Breast epithelium (tissue), 4 donors: Measurements from ENCODE around the gene PDS5B. TPM values are rescaled to one million over a fixed set of nuclear protein-coding genes. Genes with fewer than 3 reads are reported as not detected.
"Not testable (repeated sequence)": the region's sequence is repeated elsewhere in the genome, so short reads cannot be mapped to it uniquely, and the experiment has no call there.

ENCODE experiments used
- DNase-seq, 2 donors: peaks; one replicate each; pipeline ENCODE4 v3.0.0-alpha.2; 2019; ENCODE audit warnings: low spot score in 2 of 2
- H3K27ac ChIP-seq, 2 donors: fragments of 200-600 bp; sonication (generic) in 1 of 2; one replicate each; pipeline ENCODE4 v1.5.1; 2016 to 2019; ENCODE audit warnings: mild to moderate bottlenecking in 1 of 2
- H3K27me3 ChIP-seq, 2 donors: fragments of 200-600 bp; sonication (generic) in 1 of 2; one replicate each; pipeline versions ENCODE4 v1.5.1 to v1.6.0; 2017 to 2019; ENCODE audit warnings: control low read depth in 1 of 2, mild to moderate bottlenecking in 1 of 2
- H3K36me3 ChIP-seq: fragments of 200-600 bp; one replicate; pipeline ENCODE4 v1.5.1; 2019
- H3K4me1 ChIP-seq, 2 donors: fragments of 200-600 bp; sonication (generic); one replicate each; pipeline ENCODE4 v1.5.1; 2016 to 2019; ENCODE audit warnings: control low read depth in 1 of 2
- H3K4me3 ChIP-seq, 3 donors: fragments of 200-600 bp; sonication (generic); 1 replicate in 2 of 3; 2 replicates in 1 of 3; pipeline ENCODE4 v1.5.1; 2016 to 2019; ENCODE audit warnings: mild to moderate bottlenecking in 3 of 3, moderate library complexity in 2 of 3
- H3K9me3 ChIP-seq, 2 donors: fragments of 200-600 bp; sonication (generic) in 1 of 2; one replicate each; pipeline ENCODE4 v1.5.1; 2016 to 2019; ENCODE audit warnings: control low read depth in 1 of 2
- POLR2A ChIP-seq: fragments of 450-650 bp; IDR thresholded peaks from one replicate; pipeline ENCODE4 v1.6.1; 2016; ENCODE audit warnings: antibody characterized with exemption, mild to moderate bottlenecking, moderate library complexity
- POLR2AphosphoS5 ChIP-seq, 3 donors: sonication (generic); formaldehyde crosslinking; IDR thresholded peaks; one replicate each; pipeline ENCODE4 v1.6.1; 2017; ENCODE audit warnings: antibody characterized with exemption in 3 of 3
- intact Hi-C: fragments of 100-400 bp; cut with DNase I; formaldehyde crosslinking; loops from one replicate; pipeline ENCODE4 v1.15.1; 2023; ENCODE audit warnings: low total_unique reads
- total RNA-seq, 3 donors: library from RNA; depleted of rRNA; stranded (reverse); fragments of >200 nt; gene quantifications; one replicate each; pipeline ENCODE4 v1.1.0, GENCODE V29; 2016
- TF ChIP-seq, protein P1 (sequence below), 3 donors: fragments of 450-650 bp; IDR thresholded peaks; one replicate each; pipeline ENCODE4 v1.5.1; 2016 to 2017; ENCODE audit warnings: antibody characterized with exemption in 3 of 3, mild to moderate bottlenecking in 3 of 3, moderate library complexity in 3 of 3

The PDS5B gene
- total RNA-seq, 3 donors from 2014 or later = 35.0 to 71.7 (median 66.2) TPM

DNA sequence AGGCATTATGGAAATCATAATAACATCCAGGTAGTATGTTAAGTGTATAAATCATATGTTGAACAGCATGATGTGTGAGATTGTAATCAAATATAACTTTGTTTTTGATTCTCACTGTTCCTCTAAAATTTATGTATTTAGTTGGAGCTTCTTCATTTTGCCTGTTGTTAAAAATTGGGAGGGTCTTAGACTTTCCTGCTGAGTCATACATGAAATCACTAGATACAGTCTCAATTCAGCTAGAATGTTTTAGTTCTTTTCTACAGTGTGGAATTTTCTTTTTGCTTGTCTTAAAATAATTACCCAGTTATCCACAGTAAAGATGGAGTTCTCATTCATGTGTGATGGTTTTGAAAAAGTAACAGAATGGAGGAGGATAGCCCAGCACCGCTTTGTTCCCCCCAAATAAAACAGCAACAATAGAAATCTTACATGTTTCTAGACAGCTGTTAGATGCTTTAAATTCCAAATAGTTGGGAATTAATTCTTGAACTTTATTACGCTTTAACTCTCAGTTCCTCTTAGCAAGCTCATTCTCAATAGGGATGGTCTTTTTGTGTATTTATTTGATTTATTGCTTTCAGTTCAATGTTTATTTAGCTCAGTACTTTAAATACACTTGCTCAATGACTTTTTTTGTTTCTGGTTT lies 109.5 kb downstream of the PDS5B start:
- Histone ChIP-seq H3K4me3 (no peak overlapping the region), H3K9me3 (no peaks in the 10 kb centered on the region), H3K4me1 (no peaks in the 10 kb centered on the region), H3K36me3 (no peaks in the 10 kb centered on the region), H3K27ac (no peak overlapping the region), H3K27me3 (no peaks in the 10 kb centered on the region)
- no peak for DNase-seq
- no peak for TF ChIP-seq POLR2A
- TF ChIP-seq POLR2AphosphoS5 (IDR thresholded peaks at IDR 0.05) = no peak
- TF ChIP-seq, protein P1, sequence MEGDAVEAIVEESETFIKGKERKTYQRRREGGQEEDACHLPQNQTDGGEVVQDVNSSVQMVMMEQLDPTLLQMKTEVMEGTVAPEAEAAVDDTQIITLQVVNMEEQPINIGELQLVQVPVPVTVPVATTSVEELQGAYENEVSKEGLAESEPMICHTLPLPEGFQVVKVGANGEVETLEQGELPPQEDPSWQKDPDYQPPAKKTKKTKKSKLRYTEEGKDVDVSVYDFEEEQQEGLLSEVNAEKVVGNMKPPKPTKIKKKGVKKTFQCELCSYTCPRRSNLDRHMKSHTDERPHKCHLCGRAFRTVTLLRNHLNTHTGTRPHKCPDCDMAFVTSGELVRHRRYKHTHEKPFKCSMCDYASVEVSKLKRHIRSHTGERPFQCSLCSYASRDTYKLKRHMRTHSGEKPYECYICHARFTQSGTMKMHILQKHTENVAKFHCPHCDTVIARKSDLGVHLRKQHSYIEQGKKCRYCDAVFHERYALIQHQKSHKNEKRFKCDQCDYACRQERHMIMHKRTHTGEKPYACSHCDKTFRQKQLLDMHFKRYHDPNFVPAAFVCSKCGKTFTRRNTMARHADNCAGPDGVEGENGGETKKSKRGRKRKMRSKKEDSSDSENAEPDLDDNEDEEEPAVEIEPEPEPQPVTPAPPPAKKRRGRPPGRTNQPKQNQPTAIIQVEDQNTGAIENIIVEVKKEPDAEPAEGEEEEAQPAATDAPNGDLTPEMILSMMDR (IDR thresholded peaks at IDR 0.05) = no peak
- intact Hi-C loops = no loop called here

DNA sequence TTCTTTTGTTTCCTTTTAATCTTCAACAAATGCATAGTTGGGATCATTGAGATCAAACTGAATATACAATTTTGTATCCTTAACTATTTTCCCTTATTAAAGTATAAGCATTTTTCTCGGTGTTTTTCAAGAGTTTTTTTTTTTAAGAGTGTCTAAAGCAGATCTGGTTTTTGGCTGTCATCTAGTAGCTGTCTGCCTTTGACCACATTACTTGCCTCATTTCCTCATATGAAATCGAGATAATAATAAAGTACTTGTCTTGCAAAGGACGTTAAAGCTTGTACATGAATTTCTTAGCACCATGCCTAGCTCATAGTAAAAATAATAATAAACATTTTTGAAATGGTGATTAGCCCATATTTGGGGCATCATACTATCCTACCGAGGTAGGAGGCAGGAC lies 121.2 kb downstream of the PDS5B start:
- intact Hi-C loops = no loop called here
- no peak for TF ChIP-seq POLR2AphosphoS5 (IDR thresholded peaks at IDR 0.05)
- no peak for TF ChIP-seq POLR2A
- TF ChIP-seq, protein P1 (IDR thresholded peaks at IDR 0.05) = no peak
- H3K27ac ChIP-seq = no peak overlapping the region
- H3K4me1 ChIP-seq = no peaks in the 10 kb centered on the region
- no peaks in the 10 kb centered on the region for H3K36me3 ChIP-seq
- DNase-seq = no peak
- no peaks in the 10 kb centered on the region for H3K27me3 ChIP-seq
- H3K9me3 ChIP-seq = no peaks in the 10 kb centered on the region
- no peak overlapping the region for H3K4me3 ChIP-seq

DNA sequence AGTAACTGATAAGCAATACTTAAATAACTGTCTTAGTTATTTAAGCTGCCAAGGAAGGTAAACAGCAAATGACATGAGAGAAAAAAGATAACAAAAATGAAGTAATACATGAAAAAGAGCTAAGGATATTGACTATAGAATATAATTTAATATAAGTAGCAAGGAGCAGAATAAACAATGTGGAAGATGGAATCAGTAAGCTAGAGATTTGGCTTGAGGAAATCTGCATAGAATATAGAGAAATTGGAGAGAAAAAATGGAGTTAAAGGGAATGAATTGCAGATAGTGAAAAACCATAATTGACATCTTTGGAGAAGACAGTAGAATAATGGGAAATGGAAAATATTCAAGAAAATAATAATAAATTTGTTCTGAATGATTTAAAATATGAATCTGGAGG lies 127.1 kb downstream of the PDS5B start:
- Histone ChIP-seq H3K27me3 (no peaks in the 10 kb centered on the region), H3K4me1 (no peaks in the 10 kb centered on the region), H3K4me3 (no peak overlapping the region), H3K9me3 (no peaks in the 10 kb centered on the region), H3K36me3 (no peaks in the 10 kb centered on the region), H3K27ac (no peak overlapping the region)
- no peak for TF ChIP-seq POLR2A
- TF ChIP-seq, protein P1 (IDR thresholded peaks at IDR 0.05) = no peak
- TF ChIP-seq POLR2AphosphoS5 (IDR thresholded peaks at IDR 0.05) = no peak
- no peak for DNase-seq
- intact Hi-C loops = no loop called here

DNA sequence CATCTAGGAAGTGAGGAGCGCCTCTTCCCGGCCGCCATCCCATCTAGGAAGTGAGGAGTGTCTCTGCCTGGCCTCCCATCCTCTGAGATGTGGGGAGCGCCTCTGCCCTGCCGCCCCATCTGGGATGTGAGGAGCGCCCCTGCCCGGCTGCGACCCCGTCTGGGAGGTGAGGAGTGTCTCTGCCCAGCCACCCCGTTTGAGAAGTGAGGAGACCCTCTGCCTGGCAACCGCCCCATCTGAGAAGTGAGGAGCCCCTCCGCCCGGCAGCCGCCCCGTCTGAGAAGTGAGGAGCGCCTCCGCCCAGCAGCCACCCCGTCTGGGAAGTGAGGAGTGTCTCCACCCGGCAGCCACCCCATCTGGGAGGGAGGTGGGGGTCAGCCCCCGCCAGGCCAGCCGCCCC lies 129.9 kb downstream of the PDS5B start:
- H3K9me3 ChIP-seq, H3K4me3 ChIP-seq, H3K27me3 ChIP-seq, H3K36me3 ChIP-seq, H3K27ac ChIP-seq, DNase-seq, intact Hi-C loops, H3K4me1 ChIP-seq: not testable (repeated sequence)

DNA sequence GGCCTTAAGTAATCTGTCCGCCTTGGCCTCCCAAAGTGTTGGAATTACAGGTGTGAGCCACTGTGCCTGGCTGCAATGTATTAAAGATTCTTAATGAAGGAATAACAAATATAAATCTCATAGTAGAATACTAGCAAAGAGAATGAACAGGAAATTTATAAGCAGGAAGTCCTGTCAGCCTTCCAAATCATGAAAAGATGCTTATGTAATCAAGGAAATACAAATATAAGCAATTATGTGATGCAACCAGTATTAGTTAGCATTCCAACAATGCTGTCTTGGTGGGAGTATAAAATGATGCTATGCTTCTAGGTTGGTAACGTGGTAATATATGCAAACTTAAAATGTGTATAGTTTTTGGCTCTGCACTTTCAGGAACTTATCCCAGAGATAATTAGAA lies 133.8 kb downstream of the PDS5B start:
- no peak for DNase-seq
- Histone ChIP-seq H3K4me1 (no peaks in the 10 kb centered on the region), H3K27ac (no peak overlapping the region), H3K9me3 (peaks cover 0 to 4% of the 10 kb centered on the region in 2 donors), H3K36me3 (no peaks in the 10 kb centered on the region), H3K27me3 (no peaks in the 10 kb centered on the region), H3K4me3 (no peak overlapping the region)
- TF ChIP-seq POLR2A (no peak), POLR2AphosphoS5 (IDR thresholded peaks at IDR 0.05) (no peak)
- TF ChIP-seq, protein P1 (IDR thresholded peaks at IDR 0.05) = no peak
- intact Hi-C loops = no loop called here

DNA sequence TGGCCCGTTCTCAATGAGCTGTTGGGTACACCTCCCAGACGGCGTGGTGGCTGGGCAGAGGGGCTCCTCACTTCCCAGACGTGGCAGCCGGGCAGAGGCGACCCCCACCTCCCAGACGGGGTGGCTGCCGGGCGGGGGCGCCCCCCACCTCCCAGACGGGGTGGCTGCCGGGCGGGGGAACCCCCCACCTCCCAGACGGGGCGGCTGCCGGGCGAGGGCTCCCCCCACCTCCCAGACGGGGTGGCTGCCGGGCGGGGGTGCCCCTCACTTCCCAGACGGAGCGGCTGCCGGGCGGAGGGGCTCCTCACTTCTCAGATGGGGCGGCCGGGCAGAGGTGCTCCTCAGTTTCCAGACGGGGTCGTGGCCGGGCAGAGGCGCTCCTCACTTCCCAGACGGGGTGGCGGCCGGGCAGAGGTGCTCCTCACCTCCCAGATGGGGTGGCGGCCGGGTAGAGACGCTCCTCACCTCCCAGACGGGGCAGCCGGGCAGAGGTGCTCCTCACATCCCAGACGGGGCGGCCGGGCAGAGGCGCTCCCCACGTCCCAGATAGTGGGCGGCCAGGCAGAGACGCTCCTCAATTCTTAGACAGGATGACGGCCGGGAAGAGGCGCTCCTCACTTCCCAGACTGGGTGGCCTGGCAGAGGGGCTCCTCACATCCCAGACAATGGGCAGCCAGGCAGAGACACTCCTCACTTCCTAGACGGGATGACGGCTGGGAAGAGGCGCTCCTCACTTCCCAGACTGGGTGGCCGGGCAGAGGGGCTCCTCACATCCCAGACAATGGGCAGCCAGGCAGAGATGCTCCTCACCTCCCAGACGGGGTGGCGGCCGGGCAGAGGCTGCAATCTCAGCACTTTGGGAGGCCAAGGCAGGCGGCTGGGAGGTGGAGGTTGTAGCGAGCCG lies 135.1 kb downstream of the PDS5B start:
- H3K9me3 ChIP-seq, H3K27ac ChIP-seq, DNase-seq, H3K4me1 ChIP-seq, intact Hi-C loops, H3K27me3 ChIP-seq, H3K4me3 ChIP-seq, H3K36me3 ChIP-seq: not testable (repeated sequence)
